Stimulated activated CD8-positive, alpha-beta memory T cell treated with anti-CD3 and anti-CD28 coated beads, Interleukin-7, amount 100 ng/mL, for 4 hours (primary cell): Measurements from ENCODE around the gene SLC39A11.

Experiments used
- DNase-seq, 2 donors: peaks; one replicate each; pipeline ENCODE4 v3.0.0-alpha.2; 2020; ENCODE audit warnings: low read depth in 2 of 2

Gene SLC39A11

DNA sequence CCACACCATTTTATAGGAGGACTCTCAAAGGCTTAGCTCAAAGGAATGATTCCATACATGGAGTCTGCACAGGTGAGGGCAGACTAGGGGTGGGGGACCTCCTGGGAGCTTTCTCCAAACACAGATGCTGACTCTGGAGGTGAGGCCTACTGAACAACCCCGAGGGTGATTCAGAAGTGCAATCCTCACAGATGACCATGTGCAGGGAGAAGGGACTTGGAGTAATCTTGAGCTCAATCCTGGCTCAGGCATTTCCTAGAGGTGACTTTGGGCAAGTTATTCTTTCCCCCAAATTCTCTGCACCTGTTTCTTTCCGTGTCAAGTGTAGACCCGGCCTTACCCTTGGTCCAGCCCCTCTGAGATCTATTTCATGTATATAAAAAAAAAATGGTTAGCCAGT lies 401.5 kb downstream of the SLC39A11 start:
- no peak for DNase-seq

- no peak for DNase-seq
Observed at GRCh38 chr17:72687886-72688285, 404.6 kb downstream of the SLC39A11 start.

- no peak for DNase-seq
Observed at GRCh38 chr17:72684405-72685020, 408.0 kb downstream of the SLC39A11 start.

- DNase-seq: no peak
Observed at GRCh38 chr17:72683506-72684404, 408.7 kb downstream of the SLC39A11 start.

DNA sequence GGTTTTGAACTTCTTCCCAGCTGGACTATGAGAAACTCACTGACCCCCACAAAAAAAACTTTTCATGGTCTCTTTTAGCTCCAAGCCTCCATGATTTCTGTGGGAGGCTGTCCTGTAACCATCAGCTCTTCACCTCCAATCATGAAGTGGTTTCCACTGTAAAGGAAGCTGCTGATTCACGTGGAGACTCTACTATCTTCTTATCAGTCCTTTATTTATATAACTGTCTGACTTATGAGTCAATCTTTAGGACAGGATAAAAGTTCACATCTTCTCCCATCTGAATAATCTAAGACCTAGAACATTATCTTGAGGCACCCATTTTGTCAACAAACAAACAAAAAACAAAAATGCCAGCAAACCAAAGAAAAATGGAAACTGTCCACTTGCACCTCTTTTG lies 409.9 kb downstream of the SLC39A11 start:
- DNase-seq: no peak

- DNase-seq: no peak
Observed at GRCh38 chr17:72681844-72682243, 410.6 kb downstream of the SLC39A11 start.

GRCh38 chr17:72677714-72678390 lies 414.6 kb downstream of the SLC39A11 start:
- no peak for DNase-seq

- DNase-seq: no peak
Observed at GRCh38 chr17:72677108-72677507, 415.4 kb downstream of the SLC39A11 start.

DNA sequence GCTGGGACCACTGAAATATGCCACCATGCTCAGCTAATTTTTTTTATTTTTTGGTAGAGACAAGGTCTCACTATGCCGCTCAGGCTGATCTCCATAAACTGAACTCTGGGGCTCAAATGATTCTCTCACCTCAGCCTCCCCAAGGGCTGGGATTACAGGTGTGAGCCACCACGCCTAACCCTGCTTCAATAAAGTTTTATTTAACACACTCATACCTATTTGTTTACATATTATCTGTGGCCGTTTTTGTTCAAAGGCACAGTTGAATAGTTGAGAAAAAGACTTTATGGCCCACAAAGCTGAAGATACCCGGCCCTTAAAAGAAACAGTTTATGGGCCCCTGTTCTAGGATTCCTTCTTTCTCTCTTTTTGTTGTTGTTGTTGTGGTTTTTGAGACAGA lies 419.8 kb downstream of the SLC39A11 start:
- no peak for DNase-seq

GRCh38 chr17:72671016-72671415 lies 421.5 kb downstream of the SLC39A11 start:
- DNase-seq: no peak

- DNase-seq: no peak
Observed at GRCh38 chr17:72667096-72668063, 425.1 kb downstream of the SLC39A11 start.

GRCh38 chr17:72665852-72666851 lies 426.3 kb downstream of the SLC39A11 start:
- no peak for DNase-seq

- no peak for DNase-seq
Observed at GRCh38 chr17:72662827-72663190, 429.7 kb downstream of the SLC39A11 start.

- DNase-seq: no peak
Observed at GRCh38 chr17:72661945-72662826, 430.3 kb downstream of the SLC39A11 start.

DNA sequence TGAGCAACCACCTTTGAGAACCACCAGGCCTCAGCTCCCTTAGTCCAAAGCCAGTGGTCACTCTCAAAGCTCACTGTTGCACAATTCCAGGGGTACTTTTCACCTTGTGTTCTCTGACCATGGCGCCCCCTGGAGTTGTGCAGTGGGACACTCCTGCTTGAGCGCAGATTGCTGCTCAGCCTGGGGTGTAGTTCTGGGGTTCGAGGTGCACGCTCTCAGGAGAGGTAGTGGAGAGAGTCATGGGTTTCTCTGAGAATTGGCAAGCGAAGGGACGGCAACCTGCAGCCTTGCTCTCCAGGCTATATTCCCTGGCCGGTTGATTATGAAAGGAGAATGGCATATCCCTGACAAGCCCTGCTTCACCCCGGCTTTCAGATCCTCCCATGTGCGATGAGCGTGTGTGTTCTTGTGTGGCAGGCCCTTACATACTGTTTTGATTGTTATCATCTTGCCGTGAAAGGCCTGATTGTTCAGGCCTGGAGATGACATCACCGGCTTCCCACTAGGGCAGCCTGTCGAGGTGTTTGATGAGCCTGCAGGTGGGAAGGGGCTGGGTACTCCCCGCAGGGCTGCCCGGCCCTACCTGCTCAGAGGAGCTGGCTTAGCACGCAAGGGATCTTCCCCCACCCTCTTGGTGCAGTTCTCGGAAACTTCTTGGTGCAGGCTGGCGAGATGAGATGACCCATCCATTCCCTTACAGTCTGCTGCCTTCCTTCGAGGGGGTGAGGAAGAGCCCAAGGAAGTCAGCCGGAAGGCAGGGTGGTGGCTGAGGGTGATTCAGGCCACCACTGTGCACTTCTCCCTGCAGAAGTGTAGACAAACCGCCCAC lies 431.2 kb downstream of the SLC39A11 start:
- DNase-seq: no peak

DNA sequence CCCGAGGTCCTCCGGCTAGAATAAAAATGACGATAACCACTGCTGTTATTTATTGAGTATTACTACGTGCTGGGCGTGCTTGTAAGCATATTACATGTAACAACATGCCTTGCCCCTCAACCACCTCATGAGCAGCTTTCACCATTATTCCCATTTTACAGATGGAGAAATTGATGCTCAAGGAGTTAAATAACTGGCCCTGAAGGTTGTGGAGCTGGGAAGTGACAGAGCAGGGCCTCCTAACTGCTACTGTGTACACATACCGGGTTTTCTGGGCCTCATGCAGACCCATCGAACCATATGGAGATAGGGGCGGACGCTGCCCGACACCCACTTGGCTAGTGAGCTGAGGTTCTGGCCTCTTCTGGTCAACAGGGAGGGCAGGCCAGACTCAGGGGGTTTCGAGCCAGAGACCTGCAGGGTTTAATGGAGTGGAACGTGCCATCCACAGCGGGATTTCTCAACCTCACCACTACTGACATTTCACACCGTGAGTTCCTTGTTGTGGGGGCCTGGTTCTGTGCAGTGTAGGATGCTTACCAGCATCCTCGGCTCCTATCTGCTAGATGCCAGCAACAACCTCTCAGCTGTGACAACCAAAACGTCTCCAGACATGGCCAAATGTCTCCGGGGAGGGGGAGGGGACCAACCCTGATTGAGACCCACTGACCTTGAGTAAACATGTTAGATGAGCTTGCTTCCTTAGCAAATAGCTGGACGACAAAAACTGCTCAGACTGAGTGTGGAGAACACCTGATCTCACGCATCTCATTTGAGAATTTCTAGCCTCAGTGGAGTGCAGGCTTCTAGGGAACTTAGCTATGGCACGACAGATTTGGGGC lies 432.0 kb downstream of the SLC39A11 start:
- DNase-seq: no peak

DNA sequence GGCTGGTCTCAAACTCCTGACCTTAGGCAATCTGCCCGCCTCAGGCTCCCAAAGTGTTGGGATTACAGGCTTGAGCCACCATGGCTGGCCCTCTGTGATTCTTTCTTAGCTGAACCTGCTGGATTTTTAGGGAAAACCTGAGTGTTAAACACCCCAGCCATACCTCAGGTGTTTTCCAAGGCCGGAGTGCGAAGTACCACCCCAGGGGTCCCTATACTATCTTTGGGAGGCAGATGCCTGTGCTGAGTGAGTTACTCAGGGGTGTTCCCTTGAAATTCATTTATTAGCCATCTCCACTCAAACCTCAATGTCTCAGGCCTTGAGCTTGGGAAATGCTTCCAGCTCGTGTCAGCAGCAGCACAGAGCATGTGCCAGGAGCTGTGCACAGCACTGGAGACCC lies 432.7 kb downstream of the SLC39A11 start:
- DNase-seq: no peak
